Stimulated activated CD4-positive, alpha-beta T cell treated with anti-CD3 and anti-CD28 coated beads, TNF-alpha, amount 100 ng/mL, for 24 hours (primary cell): ENCODE data around the gene NDUFB10.

Experiments used
- DNase-seq, 3 experiments: peaks; one replicate each; pipeline ENCODE4 v3.0.0-alpha.2; 2020; ENCODE audit warnings: low read depth in 3 of 3

Gene NDUFB10

GRCh38 chr16:2001456-2002355 is 42.4 kb downstream of the NDUFB10 start:
- no peak for DNase-seq

- DNase-seq, result no peak
These were observed 43.3 kb downstream of the NDUFB10 start for GRCh38 chr16:2002406-2003230.

- no peak for DNase-seq
These were observed 44.0 kb downstream of the NDUFB10 start for GRCh38 chr16:2003231-2003826.

- DNase-seq, result peak; percentile 74 to 91 (median 79)
These were observed 44.7 kb downstream of the NDUFB10 start for GRCh38 chr16:2003827-2004641.

- DNase-seq, result no peak
These were observed 45.6 kb downstream of the NDUFB10 start for GRCh38 chr16:2004795-2005517.

GRCh38 chr16:2005646-2006045 is 46.3 kb downstream of the NDUFB10 start:
- no peak for DNase-seq

- no peak for DNase-seq
These were observed 47.0 kb downstream of the NDUFB10 start for GRCh38 chr16:2006317-2006716.

GRCh38 chr16:2007081-2007836 is 47.9 kb downstream of the NDUFB10 start:
- no peak for DNase-seq

GRCh38 chr16:2008009-2008526 is 48.7 kb downstream of the NDUFB10 start:
- no peak for DNase-seq

- DNase-seq, result peak in 1 of 3 experiments; percentile 50
These were observed 49.4 kb downstream of the NDUFB10 start for GRCh38 chr16:2008631-2009163.

- no peak for DNase-seq
These were observed 49.9 kb downstream of the NDUFB10 start for GRCh38 chr16:2009164-2009711.

GRCh38 chr16:2009791-2010510 is 50.6 kb downstream of the NDUFB10 start, which contains the start of gene ZNF598:
ZNF598 (minus strand) TSS chr16:2009821.
- DNase-seq, result peak; percentile 55 to 76 (median 73)
